Mesenchymal stem cell (in vitro differentiated cells and primary cell): ENCODE data around the gene CCSER1.

ENCODE experiments used
- DNase-seq: peaks from one replicate; pipeline ENCODE4 v3.0.0-alpha.2; 2013
- H2AFZ ChIP-seq: one replicate; pipeline ENCODE4 v1.6.1; 2013; ENCODE audit warnings: low read depth, mild to moderate bottlenecking, control low read depth, inconsistent platforms, low read length, moderate library complexity
- H2AK5ac ChIP-seq: 2 replicates; pipeline ENCODE4 v1.6.1; 2013; ENCODE audit warnings: low read length, moderate library complexity, mild to moderate bottlenecking, inconsistent platforms; ENCODE audit not compliant: severe bottlenecking
- H2BK120ac ChIP-seq: one replicate; pipeline ENCODE4 v1.6.1; 2013; ENCODE audit warnings: low read depth, mild to moderate bottlenecking, inconsistent platforms, low read length, moderate library complexity
- H2BK12ac ChIP-seq, 2 experiments: one replicate each; pipeline ENCODE4 v1.6.1; 2013; ENCODE audit warnings: inconsistent platforms in 2 of 2, low read length in 2 of 2, mild to moderate bottlenecking in 2 of 2, moderate library complexity in 2 of 2, control low read depth in 1 of 2
- H2BK15ac ChIP-seq: one replicate; pipeline ENCODE4 v1.6.1; 2013; ENCODE audit warnings: mild to moderate bottlenecking, low read depth, inconsistent platforms; ENCODE audit not compliant: poor library complexity, severe bottlenecking
- H2BK5ac ChIP-seq: 2 replicates; pipeline ENCODE4 v1.6.1; 2013; ENCODE audit warnings: low read depth, mild to moderate bottlenecking, low read length, control low read depth, inconsistent platforms; ENCODE audit not compliant: poor library complexity, severe bottlenecking
- H3K14ac ChIP-seq, 2 experiments: one replicate each; pipeline ENCODE4 v1.6.1; 2013; ENCODE audit warnings: inconsistent platforms in 2 of 2, low read length in 2 of 2, control low read depth in 1 of 2, mild to moderate bottlenecking in 1 of 2, moderate library complexity in 1 of 2
- H3K18ac ChIP-seq, 2 experiments: one replicate each; pipeline ENCODE4 v1.6.1; 2013; ENCODE audit warnings: inconsistent platforms in 2 of 2, low read length in 2 of 2, control low read depth in 1 of 2, low read depth in 1 of 2, mild to moderate bottlenecking in 1 of 2
- H3K23ac ChIP-seq, 2 experiments: one replicate each; pipeline ENCODE4 v1.6.1; 2013; ENCODE audit warnings: inconsistent platforms in 2 of 2, low read length in 2 of 2, mild to moderate bottlenecking in 2 of 2, moderate library complexity in 2 of 2, control low read depth in 1 of 2
- H3K27ac ChIP-seq: 2 replicates; pipeline ENCODE4 v1.5.1; 2013; ENCODE audit warnings: mild to moderate bottlenecking, moderate library complexity, low read length, control low read depth, inconsistent platforms; ENCODE audit not compliant: poor library complexity, severe bottlenecking
- H3K27me3 ChIP-seq, 2 experiments: 2 replicates each; pipeline versions ENCODE4 v1.6.1 to v1.7.0; 2013; ENCODE audit warnings: low read length in 2 of 2, mild to moderate bottlenecking in 2 of 2, moderate library complexity in 2 of 2, control low read depth in 1 of 2, inconsistent platforms in 1 of 2; ENCODE audit not compliant: control insufficient read depth in 1 of 2, insufficient read depth in 1 of 2
- H3K36me3 ChIP-seq, 2 experiments: 2 replicates each; pipeline versions ENCODE4 v1.6.1 to v1.7.0; 2013; ENCODE audit warnings: low read length in 2 of 2, control low read depth in 1 of 2, inconsistent platforms in 1 of 2, low read depth in 1 of 2, mild to moderate bottlenecking in 1 of 2; ENCODE audit not compliant: insufficient read depth in 2 of 2, control insufficient read depth in 1 of 2
- H3K4ac ChIP-seq, 2 experiments: one replicate each; pipeline ENCODE4 v1.6.1; 2013; ENCODE audit warnings: inconsistent platforms in 2 of 2, low read length in 2 of 2, mild to moderate bottlenecking in 2 of 2, moderate library complexity in 2 of 2, control low read depth in 1 of 2, low read depth in 1 of 2
- H3K4me1 ChIP-seq: 2 replicates; pipeline ENCODE4 v1.6.1; 2013; ENCODE audit warnings: low read depth, low read length, control low read depth; ENCODE audit not compliant: control insufficient read depth, insufficient read depth
- H3K4me2 ChIP-seq: 2 replicates; pipeline ENCODE4 v1.6.1; 2013; ENCODE audit warnings: low read length, mild to moderate bottlenecking, inconsistent platforms; ENCODE audit not compliant: poor library complexity, severe bottlenecking
- H3K4me3 ChIP-seq, 2 experiments: 2 replicates each; pipeline versions ENCODE4 v1.5.1 to v1.7.0; 2013; ENCODE audit warnings: low read length in 2 of 2, mild to moderate bottlenecking in 2 of 2, control low read depth in 1 of 2, low read depth in 1 of 2; ENCODE audit not compliant: insufficient read depth in 1 of 2
- H3K79me1 ChIP-seq: replicated peaks from 2 replicates; pipeline ENCODE4 v1.6.1; 2013; ENCODE audit warnings: mild to moderate bottlenecking, control low read depth, low read length, inconsistent platforms; ENCODE audit not compliant: poor library complexity, severe bottlenecking
- H3K9ac ChIP-seq: 2 replicates; pipeline ENCODE4 v1.7.0; 2013; ENCODE audit warnings: mild to moderate bottlenecking, low read length, moderate library complexity
- H3K9me3 ChIP-seq: 2 replicates; pipeline ENCODE4 v1.7.0; 2013; ENCODE audit warnings: mild to moderate bottlenecking, low read length; ENCODE audit not compliant: control insufficient read depth
- H4K8ac ChIP-seq: one replicate; pipeline ENCODE4 v1.6.1; 2013; ENCODE audit warnings: inconsistent platforms, mild to moderate bottlenecking, low read length, moderate library complexity
- H4K91ac ChIP-seq: one replicate; pipeline ENCODE4 v1.6.1; 2013; ENCODE audit warnings: mild to moderate bottlenecking, low read length, inconsistent platforms
- WGBS: methylation state at CpG from one replicate; pipeline ENCODE4 v1.1.7; 2013; ENCODE audit warnings: mixed read lengths; 5-methylcytosine and 5-hydroxymethylcytosine counted together

Gene CCSER1

GRCh38 chr4:90943311-90943710 is 816.1 kb downstream of the CCSER1 start:
- Histone ChIP-seq H2BK12ac (no peak overlapping the region), H3K27me3 (no peaks in the 10 kb centered on the region), H3K4me1 (no peaks in the 10 kb centered on the region), H3K14ac (no peak overlapping the region), H3K18ac (no peak overlapping the region), H4K91ac (no peak overlapping the region), H3K9me3 (no peaks in the 10 kb centered on the region), H3K4ac (no peak overlapping the region), H2BK5ac (no peak overlapping the region), H2AK5ac (no peak overlapping the region), H3K79me1 (no peaks in the 10 kb centered on the region), H4K8ac (no peak overlapping the region), H2BK15ac (no peak overlapping the region), H2AFZ (no peak overlapping the region), H3K27ac (no peak overlapping the region), H3K36me3 (no peaks in the 10 kb centered on the region), H3K4me3 (no peak overlapping the region), H2BK120ac (no peak overlapping the region), H3K23ac (no peak overlapping the region), H3K9ac (no peak overlapping the region), H3K4me2 (no peak overlapping the region)
- DNase-seq, result peak; percentile 1
- WGBS, result 100% methylated on average over 1 of the region's 6 CpGs

- H2BK12ac ChIP-seq, result no peak overlapping the region
- 96% methylated on average over 2 of the region's 3 CpGs for WGBS
Observed at GRCh38 chr4:90946945-90947344, 819.8 kb downstream of the CCSER1 start.

GRCh38 chr4:90950385-90950841 is 823.2 kb downstream of the CCSER1 start:
- Histone ChIP-seq H2BK15ac (no peak overlapping the region), H2AFZ (no peak overlapping the region), H3K27me3 (no peaks in the 10 kb centered on the region), H3K14ac (no peak overlapping the region), H3K9ac (no peak overlapping the region), H3K27ac (no peak overlapping the region), H3K36me3 (no peaks in the 10 kb centered on the region), H2BK5ac (no peak overlapping the region), H2BK120ac (no peak overlapping the region), H2BK12ac (no peak overlapping the region), H3K18ac (no peak overlapping the region), H3K4ac (no peak overlapping the region), H4K8ac (no peak overlapping the region), H3K79me1 (no peaks in the 10 kb centered on the region), H3K9me3 (no peaks in the 10 kb centered on the region), H3K4me3 (no peak overlapping the region), H3K4me1 (no peaks in the 10 kb centered on the region), H4K91ac (no peak overlapping the region), H2AK5ac (no peak overlapping the region), H3K23ac (no peak overlapping the region), H3K4me2 (no peak overlapping the region)
- DNase-seq, result peak; percentile 9
- WGBS, result 74% methylated on average over 5 of the region's 7 CpGs

More at GRCh38 chr4:90946945-90947344, 819.8 kb downstream of the CCSER1 start:
- no peak overlapping the region for H3K18ac ChIP-seq
- H3K23ac ChIP-seq, result no peak overlapping the region
- H3K4me3 ChIP-seq, result no peak overlapping the region
- H3K9me3 ChIP-seq, result no peaks in the 10 kb centered on the region
- H2AFZ ChIP-seq, result no peak overlapping the region
- no peak overlapping the region for H2BK120ac ChIP-seq
- H3K14ac ChIP-seq, result no peak overlapping the region
- H4K91ac ChIP-seq, result no peak overlapping the region
- H3K4ac ChIP-seq, result no peak overlapping the region
- H3K27ac ChIP-seq, result no peak overlapping the region
- no peak for DNase-seq
- H2BK5ac ChIP-seq, result no peak overlapping the region
- no peak overlapping the region for H3K4me2 ChIP-seq
- no peaks in the 10 kb centered on the region for H3K27me3 ChIP-seq
- no peak overlapping the region for H2BK15ac ChIP-seq
- H4K8ac ChIP-seq, result no peak overlapping the region
- no peak overlapping the region for H2AK5ac ChIP-seq
- no peaks in the 10 kb centered on the region for H3K79me1 ChIP-seq
- no peaks in the 10 kb centered on the region for H3K4me1 ChIP-seq
- H3K36me3 ChIP-seq, result no peaks in the 10 kb centered on the region
- no peak overlapping the region for H3K9ac ChIP-seq

GRCh38 chr4:90951037-90951436 is 823.8 kb downstream of the CCSER1 start:
- no CpG with 5 or more reads among the region's 2 CpGs for WGBS
- no peaks in the 10 kb centered on the region for H3K4me1 ChIP-seq

More at GRCh38 chr4:90951037-90951436, 823.8 kb downstream of the CCSER1 start:
- no peaks in the 10 kb centered on the region for H3K9me3 ChIP-seq
- no peak overlapping the region for H3K4ac ChIP-seq
- no peak overlapping the region for H2BK15ac ChIP-seq
- H2BK5ac ChIP-seq, result no peak overlapping the region
- H2BK120ac ChIP-seq, result no peak overlapping the region
- H3K79me1 ChIP-seq, result no peaks in the 10 kb centered on the region
- no peak overlapping the region for H3K27ac ChIP-seq
- no peak overlapping the region for H2BK12ac ChIP-seq
- H4K91ac ChIP-seq, result no peak overlapping the region
- no peak overlapping the region for H3K23ac ChIP-seq
- no peaks in the 10 kb centered on the region for H3K27me3 ChIP-seq
- no peak overlapping the region for H3K9ac ChIP-seq
- H3K4me3 ChIP-seq, result no peak overlapping the region
- H3K36me3 ChIP-seq, result no peaks in the 10 kb centered on the region
- no peak overlapping the region for H3K4me2 ChIP-seq
- H3K14ac ChIP-seq, result no peak overlapping the region
- H3K18ac ChIP-seq, result no peak overlapping the region
- peak; percentile 75 for DNase-seq
- no peak overlapping the region for H2AFZ ChIP-seq
- H4K8ac ChIP-seq, result no peak overlapping the region
- no peak overlapping the region for H2AK5ac ChIP-seq
